ENCODE results near the gene PRKG1. TPM values are rescaled to one million over a fixed set of nuclear protein-coding genes. Genes with fewer than 3 reads are reported as not detected.

Gene PRKG1
- total and polyA plus RNA-seq, 2 of the 8 experiments (the other 6 are each of a cell fraction or from before 2014, with no cell fraction given), result 4.2 to 15.2 TPM

DNA sequence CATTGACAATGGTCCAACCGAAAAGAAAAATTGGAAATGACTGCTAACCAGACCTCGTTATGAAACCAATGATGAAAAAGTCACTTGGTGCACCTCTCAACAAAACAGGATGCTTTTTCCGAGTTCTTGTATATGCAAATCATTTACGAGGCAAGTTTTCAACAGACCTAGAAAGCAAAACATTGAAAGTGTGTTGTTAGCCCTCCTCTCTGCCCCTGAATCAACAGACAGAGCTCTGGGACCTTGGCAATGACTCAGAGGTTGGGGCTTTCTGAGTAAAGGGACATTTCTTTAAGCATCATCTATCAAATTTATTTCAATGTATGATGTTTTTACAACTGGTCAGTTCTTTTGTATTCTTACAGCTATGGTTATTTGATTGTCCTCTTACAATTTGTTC lies 1223.5 kb downstream of the PRKG1 start (continued):
- TF ChIP-seq, protein P1, sequence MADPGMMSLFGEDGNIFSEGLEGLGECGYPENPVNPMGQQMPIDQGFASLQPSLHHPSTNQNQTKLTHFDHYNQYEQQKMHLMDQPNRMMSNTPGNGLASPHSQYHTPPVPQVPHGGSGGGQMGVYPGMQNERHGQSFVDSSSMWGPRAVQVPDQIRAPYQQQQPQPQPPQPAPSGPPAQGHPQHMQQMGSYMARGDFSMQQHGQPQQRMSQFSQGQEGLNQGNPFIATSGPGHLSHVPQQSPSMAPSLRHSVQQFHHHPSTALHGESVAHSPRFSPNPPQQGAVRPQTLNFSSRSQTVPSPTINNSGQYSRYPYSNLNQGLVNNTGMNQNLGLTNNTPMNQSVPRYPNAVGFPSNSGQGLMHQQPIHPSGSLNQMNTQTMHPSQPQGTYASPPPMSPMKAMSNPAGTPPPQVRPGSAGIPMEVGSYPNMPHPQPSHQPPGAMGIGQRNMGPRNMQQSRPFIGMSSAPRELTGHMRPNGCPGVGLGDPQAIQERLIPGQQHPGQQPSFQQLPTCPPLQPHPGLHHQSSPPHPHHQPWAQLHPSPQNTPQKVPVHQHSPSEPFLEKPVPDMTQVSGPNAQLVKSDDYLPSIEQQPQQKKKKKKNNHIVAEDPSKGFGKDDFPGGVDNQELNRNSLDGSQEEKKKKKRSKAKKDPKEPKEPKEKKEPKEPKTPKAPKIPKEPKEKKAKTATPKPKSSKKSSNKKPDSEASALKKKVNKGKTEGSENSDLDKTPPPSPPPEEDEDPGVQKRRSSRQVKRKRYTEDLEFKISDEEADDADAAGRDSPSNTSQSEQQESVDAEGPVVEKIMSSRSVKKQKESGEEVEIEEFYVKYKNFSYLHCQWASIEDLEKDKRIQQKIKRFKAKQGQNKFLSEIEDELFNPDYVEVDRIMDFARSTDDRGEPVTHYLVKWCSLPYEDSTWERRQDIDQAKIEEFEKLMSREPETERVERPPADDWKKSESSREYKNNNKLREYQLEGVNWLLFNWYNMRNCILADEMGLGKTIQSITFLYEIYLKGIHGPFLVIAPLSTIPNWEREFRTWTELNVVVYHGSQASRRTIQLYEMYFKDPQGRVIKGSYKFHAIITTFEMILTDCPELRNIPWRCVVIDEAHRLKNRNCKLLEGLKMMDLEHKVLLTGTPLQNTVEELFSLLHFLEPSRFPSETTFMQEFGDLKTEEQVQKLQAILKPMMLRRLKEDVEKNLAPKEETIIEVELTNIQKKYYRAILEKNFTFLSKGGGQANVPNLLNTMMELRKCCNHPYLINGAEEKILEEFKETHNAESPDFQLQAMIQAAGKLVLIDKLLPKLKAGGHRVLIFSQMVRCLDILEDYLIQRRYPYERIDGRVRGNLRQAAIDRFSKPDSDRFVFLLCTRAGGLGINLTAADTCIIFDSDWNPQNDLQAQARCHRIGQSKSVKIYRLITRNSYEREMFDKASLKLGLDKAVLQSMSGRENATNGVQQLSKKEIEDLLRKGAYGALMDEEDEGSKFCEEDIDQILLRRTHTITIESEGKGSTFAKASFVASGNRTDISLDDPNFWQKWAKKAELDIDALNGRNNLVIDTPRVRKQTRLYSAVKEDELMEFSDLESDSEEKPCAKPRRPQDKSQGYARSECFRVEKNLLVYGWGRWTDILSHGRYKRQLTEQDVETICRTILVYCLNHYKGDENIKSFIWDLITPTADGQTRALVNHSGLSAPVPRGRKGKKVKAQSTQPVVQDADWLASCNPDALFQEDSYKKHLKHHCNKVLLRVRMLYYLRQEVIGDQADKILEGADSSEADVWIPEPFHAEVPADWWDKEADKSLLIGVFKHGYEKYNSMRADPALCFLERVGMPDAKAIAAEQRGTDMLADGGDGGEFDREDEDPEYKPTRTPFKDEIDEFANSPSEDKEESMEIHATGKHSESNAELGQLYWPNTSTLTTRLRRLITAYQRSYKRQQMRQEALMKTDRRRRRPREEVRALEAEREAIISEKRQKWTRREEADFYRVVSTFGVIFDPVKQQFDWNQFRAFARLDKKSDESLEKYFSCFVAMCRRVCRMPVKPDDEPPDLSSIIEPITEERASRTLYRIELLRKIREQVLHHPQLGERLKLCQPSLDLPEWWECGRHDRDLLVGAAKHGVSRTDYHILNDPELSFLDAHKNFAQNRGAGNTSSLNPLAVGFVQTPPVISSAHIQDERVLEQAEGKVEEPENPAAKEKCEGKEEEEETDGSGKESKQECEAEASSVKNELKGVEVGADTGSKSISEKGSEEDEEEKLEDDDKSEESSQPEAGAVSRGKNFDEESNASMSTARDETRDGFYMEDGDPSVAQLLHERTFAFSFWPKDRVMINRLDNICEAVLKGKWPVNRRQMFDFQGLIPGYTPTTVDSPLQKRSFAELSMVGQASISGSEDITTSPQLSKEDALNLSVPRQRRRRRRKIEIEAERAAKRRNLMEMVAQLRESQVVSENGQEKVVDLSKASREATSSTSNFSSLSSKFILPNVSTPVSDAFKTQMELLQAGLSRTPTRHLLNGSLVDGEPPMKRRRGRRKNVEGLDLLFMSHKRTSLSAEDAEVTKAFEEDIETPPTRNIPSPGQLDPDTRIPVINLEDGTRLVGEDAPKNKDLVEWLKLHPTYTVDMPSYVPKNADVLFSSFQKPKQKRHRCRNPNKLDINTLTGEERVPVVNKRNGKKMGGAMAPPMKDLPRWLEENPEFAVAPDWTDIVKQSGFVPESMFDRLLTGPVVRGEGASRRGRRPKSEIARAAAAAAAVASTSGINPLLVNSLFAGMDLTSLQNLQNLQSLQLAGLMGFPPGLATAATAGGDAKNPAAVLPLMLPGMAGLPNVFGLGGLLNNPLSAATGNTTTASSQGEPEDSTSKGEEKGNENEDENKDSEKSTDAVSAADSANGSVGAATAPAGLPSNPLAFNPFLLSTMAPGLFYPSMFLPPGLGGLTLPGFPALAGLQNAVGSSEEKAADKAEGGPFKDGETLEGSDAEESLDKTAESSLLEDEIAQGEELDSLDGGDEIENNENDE (IDR thresholded peaks at IDR 0.05; ENCODE audit: insufficient replicate concordance, low read length), result no peak
- TF ChIP-seq BRCA1 (IDR thresholded peaks at IDR 0.05; ENCODE audit: low read depth, low read length), result no peak
- TF ChIP-seq BCL11A (IDR thresholded peaks at IDR 0.05; ENCODE audit: low read depth in 2 of 2, low read length in 2 of 2), result no peak
- no peak for TF ChIP-seq MAFK (IDR thresholded peaks at IDR 0.05; ENCODE audit: low read depth, low read length)
- TF ChIP-seq FOSL1 (IDR thresholded peaks at IDR 0.05; ENCODE audit: insufficient read depth, low read depth, low read length), result no peak
- no peak for TF ChIP-seq SIN3A (conservative IDR thresholded peaks at IDR 0.05 in 1 of 2, IDR thresholded peaks at IDR 0.05 in 1 of 2; ENCODE audit: low read depth in 1 of 2, low read length in 2 of 2)
- TF ChIP-seq POU5F1 (IDR thresholded peaks at IDR 0.05; ENCODE audit: low read depth, low read length), result no peak
- TF ChIP-seq TCF12 (IDR thresholded peaks at IDR 0.05; ENCODE audit: low read depth, low read length), result no peak
- TF ChIP-seq RBBP5 (IDR thresholded peaks at IDR 0.05; ENCODE audit: borderline replicate concordance, low read depth, low read length), result no peak
- TF ChIP-seq SIRT6 (IDR thresholded peaks at IDR 0.05; ENCODE audit: low read length), result no peak
- TF ChIP-seq NANOG (IDR thresholded peaks at IDR 0.05; ENCODE audit: insufficient read depth, low read depth, low read length, poor library complexity, severe bottlenecking), result no peak
- no peak for TF ChIP-seq CBX8 (IDR thresholded peaks at IDR 0.05; ENCODE audit: borderline replicate concordance, low read depth, low read length)

Measured in H1 (cell line).